ENCODE measurements around the gene MEGF9. TPM values are rescaled to one million over a fixed set of nuclear protein-coding genes. Genes with fewer than 3 reads are reported as not detected.

MEGF9 gene
- total RNA-seq, 2 donors from 2014 or later, result 5.0 to 10.7 TPM

DNA sequence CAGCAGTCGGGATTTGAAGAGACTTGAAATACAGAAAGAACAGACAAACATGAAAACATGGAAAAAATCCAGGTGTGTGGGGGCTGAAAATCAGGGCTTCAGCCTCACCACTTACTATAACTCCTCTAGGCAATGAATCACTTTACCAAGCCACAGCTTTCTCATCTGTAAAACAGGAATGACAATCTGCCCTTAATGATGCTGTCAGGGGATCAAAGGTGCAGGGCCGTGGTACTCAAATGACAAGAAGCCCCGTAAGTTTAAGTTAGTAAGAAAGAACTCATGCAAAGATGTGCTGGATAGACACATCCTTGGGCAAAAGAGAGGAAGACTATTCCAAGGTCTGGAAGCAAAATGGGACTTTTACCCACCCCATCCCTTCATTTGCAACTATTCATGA, 44.3 kb upstream of the MEGF9 start:
- Mint-ChIP-seq H3K4me1 (no peaks in the 10 kb centered on the region), H3K36me3 (ENCODE audit: low read depth) (peaks cover 28% of the 10 kb centered on the region), H3K4me3 (no peak overlapping the region), H3K27ac (no peak overlapping the region), H3K27me3 (ENCODE audit: insufficient read depth) (no peaks in the 10 kb centered on the region), H3K9me3 (no peaks in the 10 kb centered on the region)
- Histone ChIP-seq H3K27ac (ENCODE audit: low read depth, low read length) (no peak overlapping the region), H3K9me3 (ENCODE audit: control insufficient read depth, low read length) (no peaks in the 10 kb centered on the region), H3K4me1 (ENCODE audit: control insufficient read depth, insufficient read depth, low read length) (no peaks in the 10 kb centered on the region), H3K36me3 (ENCODE audit: control insufficient read depth, insufficient read depth, low read length) (peaks cover 60% of the 10 kb centered on the region), H3K4me3 (ENCODE audit: low read length) (no peak overlapping the region), H3K9ac (ENCODE audit: extremely low read depth, low read length, poor library complexity, severe bottlenecking) (no peak overlapping the region), H3K27me3 (ENCODE audit: control insufficient read depth, insufficient read depth, low read length, poor library complexity, severe bottlenecking) (no peaks in the 10 kb centered on the region)
- DNase-seq, result no peak
- no peak for TF ChIP-seq CTCF (conservative IDR thresholded peaks at IDR 0.05)
- WGBS, 2 experiments (ENCODE audit: insufficient coverage in 1 of 2, insufficient read length in 1 of 2), result 80 to 96% methylated on average over 2 to 3 of the region's 3 CpGs

GRCh38 chr9:120757026-120757913, 43.0 kb upstream of the MEGF9 start:
- H3K27ac ChIP-seq (ENCODE audit: low read depth, low read length), result no peak overlapping the region
- no peaks in the 10 kb centered on the region for H3K9me3 ChIP-seq (ENCODE audit: control insufficient read depth, low read length)
- H3K36me3 Mint-ChIP-seq (ENCODE audit: low read depth), result peaks cover 15% of the 10 kb centered on the region
- H3K4me1 ChIP-seq (ENCODE audit: control insufficient read depth, insufficient read depth, low read length), result no peaks in the 10 kb centered on the region
- no peak for DNase-seq
- H3K27me3 ChIP-seq (ENCODE audit: control insufficient read depth, insufficient read depth, low read length, poor library complexity, severe bottlenecking), result no peaks in the 10 kb centered on the region
- no peak overlapping the region for H3K27ac Mint-ChIP-seq
- TF ChIP-seq CTCF (conservative IDR thresholded peaks at IDR 0.05), result no peak
- H3K9ac ChIP-seq (ENCODE audit: extremely low read depth, low read length, poor library complexity, severe bottlenecking), result no peak overlapping the region
- H3K36me3 ChIP-seq (ENCODE audit: control insufficient read depth, insufficient read depth, low read length), result peaks cover 47% of the 10 kb centered on the region
- H3K4me3 Mint-ChIP-seq, result no peak overlapping the region
- WGBS, 2 experiments (ENCODE audit: insufficient coverage in 1 of 2, insufficient read length in 1 of 2), result 95% methylated on average over 2 to 4 of the region's 6 CpGs
- no peaks in the 10 kb centered on the region for H3K4me1 Mint-ChIP-seq
- H3K27me3 Mint-ChIP-seq (ENCODE audit: insufficient read depth), result no peaks in the 10 kb centered on the region
- no peaks in the 10 kb centered on the region for H3K9me3 Mint-ChIP-seq
- H3K4me3 ChIP-seq (ENCODE audit: low read length), result no peak overlapping the region

- 100% methylated on average over 1 of the region's 1 CpG; no CpG with 5 or more reads in 1 of the 2 experiments for WGBS, 2 experiments (ENCODE audit: insufficient coverage in 1 of 2, insufficient read length in 1 of 2)
- peaks cover 41% of the 10 kb centered on the region for H3K36me3 ChIP-seq (ENCODE audit: control insufficient read depth, insufficient read depth, low read length)
- H3K27ac ChIP-seq (ENCODE audit: low read depth, low read length), result no peak overlapping the region
- no peaks in the 10 kb centered on the region for H3K27me3 Mint-ChIP-seq (ENCODE audit: insufficient read depth)
- no peak overlapping the region for H3K9ac ChIP-seq (ENCODE audit: extremely low read depth, low read length, poor library complexity, severe bottlenecking)
- H3K9me3 ChIP-seq (ENCODE audit: control insufficient read depth, low read length), result no peaks in the 10 kb centered on the region
- no peaks in the 10 kb centered on the region for H3K27me3 ChIP-seq (ENCODE audit: control insufficient read depth, insufficient read depth, low read length, poor library complexity, severe bottlenecking)
- no peak overlapping the region for H3K4me3 ChIP-seq (ENCODE audit: low read length)
- no peak overlapping the region for H3K27ac Mint-ChIP-seq
- H3K4me1 ChIP-seq (ENCODE audit: control insufficient read depth, insufficient read depth, low read length), result no peaks in the 10 kb centered on the region
- H3K4me1 Mint-ChIP-seq, result no peaks in the 10 kb centered on the region
- H3K36me3 Mint-ChIP-seq (ENCODE audit: low read depth), result peaks cover 10% of the 10 kb centered on the region
- TF ChIP-seq CTCF (conservative IDR thresholded peaks at IDR 0.05), result no peak
- DNase-seq, result no peak
- no peak overlapping the region for H3K4me3 Mint-ChIP-seq
- no peaks in the 10 kb centered on the region for H3K9me3 Mint-ChIP-seq
Observed at GRCh38 chr9:120756531-120756930, 42.3 kb upstream of the MEGF9 start.
